ENCODE results near the gene CCN2. TPM values are rescaled to one million over a fixed set of nuclear protein-coding genes. Genes with fewer than 3 reads are reported as not detected.

CCN2 gene
- total and polyA plus RNA-seq, 12 donors, result 6.1 to 71.3 (median 40.7) TPM

GRCh38 chr6:131929976-131930375 lies 21.2 kb downstream of the CCN2 start:
- intact Hi-C loops (cut with DNase I), result loop anchor here in 9 of 10 donors (5.0 to 10.0 kb wide), 7 partner anchors 232 to 555 kb away; no protein-coding TSS in a partner anchor
- Histone ChIP-seq H3K4me3 (no peak overlapping the region), H3K27ac (no peak overlapping the region), H3K4me1 (peaks cover 0 to 7% (median 0%) of the 10 kb centered on the region in 9 donors), H3K36me3 (no peaks in the 10 kb centered on the region), H3K9me3 (no peaks in the 10 kb centered on the region), H3K27me3 (no peaks in the 10 kb centered on the region)
- no peak for DNase-seq
- TF ChIP-seq, protein P1, sequence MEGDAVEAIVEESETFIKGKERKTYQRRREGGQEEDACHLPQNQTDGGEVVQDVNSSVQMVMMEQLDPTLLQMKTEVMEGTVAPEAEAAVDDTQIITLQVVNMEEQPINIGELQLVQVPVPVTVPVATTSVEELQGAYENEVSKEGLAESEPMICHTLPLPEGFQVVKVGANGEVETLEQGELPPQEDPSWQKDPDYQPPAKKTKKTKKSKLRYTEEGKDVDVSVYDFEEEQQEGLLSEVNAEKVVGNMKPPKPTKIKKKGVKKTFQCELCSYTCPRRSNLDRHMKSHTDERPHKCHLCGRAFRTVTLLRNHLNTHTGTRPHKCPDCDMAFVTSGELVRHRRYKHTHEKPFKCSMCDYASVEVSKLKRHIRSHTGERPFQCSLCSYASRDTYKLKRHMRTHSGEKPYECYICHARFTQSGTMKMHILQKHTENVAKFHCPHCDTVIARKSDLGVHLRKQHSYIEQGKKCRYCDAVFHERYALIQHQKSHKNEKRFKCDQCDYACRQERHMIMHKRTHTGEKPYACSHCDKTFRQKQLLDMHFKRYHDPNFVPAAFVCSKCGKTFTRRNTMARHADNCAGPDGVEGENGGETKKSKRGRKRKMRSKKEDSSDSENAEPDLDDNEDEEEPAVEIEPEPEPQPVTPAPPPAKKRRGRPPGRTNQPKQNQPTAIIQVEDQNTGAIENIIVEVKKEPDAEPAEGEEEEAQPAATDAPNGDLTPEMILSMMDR (IDR thresholded peaks at IDR 0.05), result no peak
- ATAC-seq, result no peak
- 86 to 90% methylated on average over 1 of the region's 1 CpG for WGBS, 2 donors

DNA sequence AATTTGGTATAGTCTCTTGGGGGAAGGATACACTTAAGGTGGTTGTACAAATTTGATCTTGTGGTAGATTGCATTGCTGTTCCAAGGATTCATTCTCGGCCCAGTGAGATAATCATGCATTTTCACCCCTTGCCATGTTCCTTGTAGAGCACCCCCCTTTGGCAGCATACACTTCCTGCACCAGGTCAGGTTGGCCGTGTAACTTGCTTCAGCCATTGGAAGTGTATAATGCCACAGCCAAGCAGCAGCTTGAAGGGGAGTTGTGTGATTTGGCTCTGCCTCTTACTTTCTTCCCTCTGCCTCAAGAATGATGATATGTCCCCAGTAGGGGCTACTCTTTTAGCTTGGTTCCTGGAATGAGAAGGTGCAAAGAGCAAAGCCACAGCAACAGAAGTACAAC lies 21.9 kb downstream of the CCN2 start:
- ATAC-seq, result no peak
- Histone ChIP-seq H3K27me3 (no peaks in the 10 kb centered on the region), H3K4me1 (peaks cover 0 to 7% (median 0%) of the 10 kb centered on the region in 9 donors), H3K27ac (no peak overlapping the region), H3K9me3 (no peaks in the 10 kb centered on the region), H3K4me3 (no peak overlapping the region), H3K36me3 (no peaks in the 10 kb centered on the region)
- TF ChIP-seq, protein P1 (IDR thresholded peaks at IDR 0.05), result no peak
- DNase-seq, result no peak
- WGBS, 2 donors, result 76 to 77% methylated on average over 2 of the region's 2 CpGs
- intact Hi-C loops (cut with DNase I), result loop anchor here in 9 of 10 donors (5.0 to 10.0 kb wide), 7 partner anchors 233 to 556 kb away; no protein-coding TSS in a partner anchor

GRCh38 chr6:131924881-131925474 lies 26.2 kb downstream of the CCN2 start:
- intact Hi-C loops (cut with DNase I), result loop anchor here (2.0 to 10.0 kb wide), 9 partner anchors 236 to 560 kb away; no protein-coding TSS in a partner anchor

GRCh38 chr6:131923356-131923755 lies 27.8 kb downstream of the CCN2 start:
- no peaks in the 10 kb centered on the region for H3K4me1 ChIP-seq
- peaks cover 0 to 7% (median 0%) of the 10 kb centered on the region in 7 donors for H3K27me3 ChIP-seq
- no peaks in the 10 kb centered on the region for H3K36me3 ChIP-seq
- H3K4me3 ChIP-seq, result no peak overlapping the region
- TF ChIP-seq, protein P1 (IDR thresholded peaks at IDR 0.05), result peak in 8 of 9 donors; percentile 34 to 67 (median 54)
- DNase-seq, result peak in 1 of 2 donors; percentile 32
- WGBS, 2 donors, result 11 to 12% methylated on average over 2 of the region's 2 CpGs
- H3K9me3 ChIP-seq, result peaks cover 0 to 30% (median 4%) of the 10 kb centered on the region in 11 donors
- H3K27ac ChIP-seq, result no peak overlapping the region
- ATAC-seq, result no peak
- intact Hi-C loops (cut with DNase I), result loop anchor here in 9 of 10 donors (2.0 to 10.0 kb wide), 7 partner anchors 237 to 561 kb away; no protein-coding TSS in a partner anchor

More at GRCh38 chr6:131924881-131925474, 26.2 kb downstream of the CCN2 start:
- Histone ChIP-seq H3K9me3 (peaks cover 0 to 27% (median 4%) of the 10 kb centered on the region in 11 donors), H3K27ac (no peak overlapping the region), H3K27me3 (no peaks in the 10 kb centered on the region), H3K4me3 (no peak overlapping the region), H3K4me1 (no peaks in the 10 kb centered on the region), H3K36me3 (no peaks in the 10 kb centered on the region)
- whole genome bisulfite sequencing, 2 donors, result 14 to 20% methylated on average over 4 of the region's 4 CpGs
- TF ChIP-seq, protein P1 (IDR thresholded peaks at IDR 0.05), result peak; percentile 24 to 78 (median 58)
- ATAC-seq (peak in 4 of 8 donors; percentile 53 to 65 (median 58)), DNase-seq (no peak)

All from heart right ventricle (tissue), 16 donors.